Stimulated activated CD8-positive, alpha-beta memory T cell treated with anti-CD3 and anti-CD28 coated beads, Interleukin-7, amount 100 ng/mL, for 4 hours (primary cell): Measurements from ENCODE around the gene GPR68.
"Not testable (repeated sequence)": the region's sequence is repeated elsewhere in the genome, so short reads cannot be mapped to it uniquely, and the experiment has no call there.

Source experiments
- DNase-seq, 2 donors: peaks; one replicate each; pipeline ENCODE4 v3.0.0-alpha.2; 2020; ENCODE audit warnings: low read depth in 2 of 2

Gene GPR68

DNA sequence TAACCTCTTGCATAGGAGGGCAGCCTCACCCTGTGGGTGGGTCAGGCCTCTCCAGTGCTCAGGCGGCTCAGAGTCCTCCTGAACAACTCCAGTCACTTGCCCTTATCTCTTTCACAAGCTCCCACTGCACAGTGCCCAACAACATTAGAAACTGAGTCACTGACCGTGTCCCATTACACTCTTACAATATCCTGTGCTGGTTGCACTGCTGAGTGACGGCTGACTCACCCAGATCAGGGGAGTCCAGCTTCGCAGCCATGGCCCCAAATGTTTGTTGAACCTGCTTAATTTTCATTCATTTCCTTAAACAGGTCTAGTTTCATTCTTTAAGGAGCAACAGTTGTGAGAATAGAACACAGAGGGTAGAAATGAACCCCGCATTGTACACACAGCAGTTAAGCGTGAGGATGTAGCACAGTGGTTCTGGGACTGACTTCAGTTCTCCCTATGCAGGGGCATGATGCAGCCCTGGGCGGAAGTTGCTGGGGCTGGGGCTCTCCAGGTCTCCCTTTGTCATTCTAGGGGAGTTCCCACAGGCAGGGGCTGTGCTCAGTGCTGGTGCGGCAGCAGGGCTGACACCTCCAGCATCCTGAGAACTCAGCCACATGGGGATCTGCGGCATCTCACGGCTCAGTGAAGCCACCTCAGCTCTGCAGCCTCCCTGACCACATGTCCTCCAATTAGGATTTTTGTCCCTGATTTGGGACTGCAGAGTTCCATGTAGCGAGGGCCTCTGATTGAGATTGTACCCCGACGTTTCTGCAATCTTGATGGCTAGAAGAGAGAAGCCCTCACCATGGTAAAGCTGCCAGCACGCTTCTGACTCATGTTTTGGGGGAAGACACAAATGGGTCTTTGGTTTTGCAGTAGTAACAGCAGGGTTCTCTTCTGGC is 16.1 kb downstream of the GPR68 start:
- DNase-seq: peak; percentile 79 to 80

DNA sequence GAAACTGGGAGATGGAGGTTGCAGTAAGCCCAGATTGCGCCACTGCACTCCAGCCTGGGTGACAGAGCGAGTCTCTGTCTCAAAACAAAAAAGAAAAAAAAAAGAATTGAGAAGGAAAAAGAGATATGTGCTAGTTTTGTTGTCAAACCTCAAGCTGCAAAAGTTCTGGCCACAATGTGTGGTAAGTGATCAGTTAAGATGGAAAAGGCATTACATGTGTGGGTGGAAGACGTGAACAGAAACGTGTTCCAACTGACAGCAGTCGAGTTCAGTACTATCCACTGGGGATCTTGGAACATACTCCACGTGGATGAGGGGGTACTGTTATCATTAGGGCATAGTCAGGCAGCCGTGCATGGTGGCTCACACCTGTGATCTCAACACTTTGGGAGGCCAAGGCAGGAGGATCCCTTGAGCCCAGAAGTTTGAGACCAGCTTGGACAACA is 17.3 kb downstream of the GPR68 start:
- DNase-seq: no peak

DNA sequence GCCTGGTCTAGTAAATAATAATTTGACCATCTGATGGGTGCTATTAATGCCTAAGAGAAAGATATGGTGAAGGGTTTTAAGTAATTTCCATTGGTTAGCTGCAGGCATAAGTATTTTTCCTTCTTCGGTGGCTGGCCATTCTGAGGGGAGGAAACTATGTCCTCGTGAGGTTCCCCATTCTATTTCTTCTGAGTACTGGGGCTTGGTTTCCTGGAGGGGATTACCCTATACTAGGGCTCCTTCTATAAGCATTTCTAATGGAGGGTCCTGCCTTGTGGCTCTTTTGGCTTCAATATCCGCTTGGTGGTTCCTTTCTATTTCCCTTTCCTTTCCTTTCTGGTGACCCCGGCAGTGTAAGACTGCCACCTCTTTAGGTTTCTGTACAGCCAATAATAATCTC is 18.1 kb downstream of the GPR68 start:
- DNase-seq: not testable (repeated sequence)

DNA sequence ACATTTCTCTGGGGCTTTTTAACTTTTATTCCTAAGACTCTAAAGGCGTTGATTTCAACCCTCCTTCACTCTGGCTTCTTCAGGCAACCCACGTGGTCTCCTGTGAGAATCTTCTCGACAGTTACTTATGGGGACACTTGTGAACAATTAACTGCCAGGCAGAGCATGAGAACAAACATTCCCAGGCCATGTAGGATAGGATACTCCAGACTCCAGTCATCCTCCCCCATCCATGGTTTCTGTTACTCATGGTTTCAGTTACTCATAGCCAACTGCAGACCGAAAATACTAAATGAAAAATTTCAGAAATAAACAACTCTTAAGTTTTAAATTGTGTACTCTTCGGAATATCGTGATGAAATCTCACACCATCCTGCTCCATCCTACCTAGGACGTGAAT is 19.5 kb downstream of the GPR68 start:
- DNase-seq: no peak

DNA sequence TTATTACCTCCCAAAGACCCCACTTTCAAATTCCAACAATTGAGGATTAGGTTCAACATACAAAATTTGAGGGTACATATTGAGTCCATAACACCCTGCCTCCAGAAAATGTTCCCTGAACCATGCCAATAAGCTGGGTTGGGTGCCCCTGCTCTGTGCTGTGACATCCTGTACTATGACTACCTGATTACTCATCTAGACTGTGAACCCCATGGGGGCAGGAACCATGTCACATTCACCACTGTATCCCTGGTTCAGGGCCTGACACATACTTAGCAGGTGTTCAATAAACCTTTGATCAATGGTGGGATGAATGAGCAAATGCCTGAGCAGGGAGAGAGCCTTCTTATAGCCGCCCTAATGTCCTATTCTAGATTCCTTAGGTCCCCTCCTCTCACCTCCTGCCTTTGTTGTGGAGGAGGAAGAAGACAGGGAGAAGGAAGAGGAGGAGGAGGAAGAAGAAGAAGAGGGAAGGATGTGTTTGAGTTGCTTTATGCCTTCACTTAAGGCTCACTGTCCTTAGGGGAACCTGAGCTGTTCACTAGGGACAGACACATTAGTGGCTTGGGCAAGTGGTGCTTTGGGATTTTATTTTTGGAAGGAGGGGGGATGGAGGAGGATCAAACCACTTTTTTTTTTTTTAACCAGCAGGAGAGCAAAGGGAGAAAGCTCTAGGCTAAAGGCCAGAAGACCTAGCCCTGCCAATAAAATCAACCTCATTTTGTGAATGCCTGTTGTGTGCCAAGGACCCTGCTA is 21.3 kb downstream of the GPR68 start:
- DNase-seq: no peak

DNA sequence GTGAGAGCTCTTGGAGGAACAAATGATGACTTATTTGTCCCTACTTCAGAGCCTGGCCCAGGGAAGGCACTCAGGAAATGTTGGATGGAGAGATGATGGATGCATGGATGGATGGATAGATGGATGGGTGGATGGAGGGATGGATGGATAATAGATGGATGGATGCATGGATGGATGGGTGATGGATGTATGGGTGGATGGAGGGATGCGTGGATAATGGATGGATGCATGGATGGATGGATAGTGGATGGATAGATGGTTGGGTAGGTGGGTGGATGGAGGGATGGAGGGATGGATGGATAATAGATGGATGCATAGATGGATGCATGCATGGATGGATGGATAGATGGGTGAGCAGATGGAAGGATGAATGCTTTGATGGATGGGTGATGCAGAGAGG is 23.2 kb downstream of the GPR68 start:
- DNase-seq: no peak

DNA sequence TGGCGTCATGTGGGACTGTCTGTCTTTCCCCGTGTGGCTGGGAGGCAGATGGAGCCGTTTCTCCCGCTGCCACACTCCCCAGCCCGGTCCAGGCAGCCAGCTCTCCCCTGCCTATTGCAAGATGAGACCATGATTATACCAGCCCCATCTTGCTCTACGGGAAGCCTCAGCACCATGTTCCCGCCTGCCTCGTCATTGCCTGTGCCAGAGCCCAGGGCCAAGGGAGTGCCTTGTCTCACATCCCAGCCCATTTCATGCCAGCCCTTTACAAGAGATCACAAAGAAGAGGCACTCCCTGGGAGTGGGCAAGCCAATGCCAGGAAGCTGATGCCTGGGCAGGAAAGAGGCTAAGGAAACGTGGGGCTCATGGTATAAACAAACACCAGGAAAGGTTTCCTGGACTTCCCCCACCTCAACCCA is 23.9 kb downstream of the GPR68 start:
- no peak for DNase-seq

DNA sequence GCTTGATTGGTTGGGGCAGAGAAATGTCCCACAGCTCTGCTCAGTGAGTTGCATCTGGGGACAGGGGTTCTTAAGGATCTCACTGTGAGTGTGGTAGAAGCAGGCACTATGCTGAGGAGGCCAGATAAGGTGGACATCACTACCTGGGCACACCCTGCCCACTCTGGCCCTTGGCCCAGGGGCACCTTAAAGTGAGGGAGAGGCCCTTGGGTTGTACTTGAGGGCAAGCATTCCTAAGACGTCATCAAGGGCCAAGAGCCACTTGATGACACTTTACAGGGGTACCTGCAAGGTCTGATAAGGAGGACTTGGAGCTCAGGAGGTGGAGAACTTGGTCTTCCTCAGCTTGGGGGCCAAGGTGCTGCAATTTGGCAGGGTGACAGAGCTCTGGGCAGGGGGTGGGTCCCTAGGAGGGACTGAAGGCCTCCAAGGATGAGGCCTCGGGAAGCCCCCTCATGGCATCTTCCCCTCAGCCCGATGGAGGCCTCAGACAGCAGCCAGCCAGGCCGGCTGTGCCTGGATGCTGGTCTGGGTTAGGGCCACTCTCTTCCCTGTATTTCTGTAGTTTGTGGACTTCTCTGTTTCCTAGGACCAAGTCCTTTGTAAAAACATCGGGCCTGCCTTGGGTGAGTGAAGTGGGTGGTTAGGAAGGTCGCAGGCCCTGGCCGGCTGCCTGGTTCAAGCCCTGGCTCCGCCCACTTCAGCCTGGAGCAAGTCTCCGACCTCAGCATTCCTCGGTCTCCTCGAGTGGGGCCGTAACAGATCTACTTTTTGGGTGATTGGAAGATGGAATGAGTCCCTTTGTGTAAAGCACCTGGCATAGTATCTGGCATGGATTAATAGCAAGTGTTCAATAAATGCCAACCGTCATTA is 24.8 kb downstream of the GPR68 start:
- no peak for DNase-seq

DNA sequence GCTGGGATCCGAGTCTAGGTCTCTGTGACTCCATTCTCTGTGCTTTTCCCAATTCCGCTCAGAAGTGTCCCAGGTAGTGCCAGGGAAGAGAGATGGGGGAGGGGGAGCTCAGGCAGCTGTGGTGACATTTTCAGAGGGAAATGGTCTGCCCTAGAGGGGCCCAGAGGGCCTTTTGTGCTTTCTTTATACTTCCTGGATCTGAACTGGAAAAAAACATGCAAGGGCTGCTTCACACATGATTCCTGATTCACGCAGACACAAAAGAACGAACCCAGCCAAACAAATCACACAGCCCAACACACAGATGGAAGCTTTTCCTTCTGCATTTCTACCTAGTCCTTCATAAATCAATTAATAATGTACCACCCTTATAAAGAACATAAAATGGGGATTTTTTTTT is 26.5 kb downstream of the GPR68 start:
- no peak for DNase-seq

DNA sequence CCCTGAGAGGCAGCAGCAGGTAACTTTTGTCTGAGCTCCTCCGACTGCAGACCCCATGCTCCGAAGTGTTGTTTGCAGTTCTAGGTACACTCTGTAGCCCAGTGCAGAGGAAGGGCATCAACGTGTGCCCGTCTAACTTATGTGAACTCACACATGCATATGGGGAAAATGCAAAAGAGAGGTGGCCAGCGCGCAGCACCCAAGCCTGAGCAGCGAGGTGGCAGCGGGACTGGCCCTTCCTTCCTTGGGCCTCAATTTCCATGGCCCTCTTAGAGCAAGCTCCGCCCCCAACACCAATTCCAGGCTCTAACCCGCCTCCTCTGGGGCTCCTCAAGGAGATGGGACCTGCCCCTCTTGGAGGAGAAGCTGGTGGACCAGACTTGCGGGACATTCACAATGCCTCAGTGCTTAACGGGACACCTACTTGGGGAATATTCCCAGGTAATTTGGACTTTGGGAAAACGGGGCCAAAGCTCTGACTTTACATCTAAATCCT is 27.7 kb downstream of the GPR68 start:
- DNase-seq: no peak

DNA sequence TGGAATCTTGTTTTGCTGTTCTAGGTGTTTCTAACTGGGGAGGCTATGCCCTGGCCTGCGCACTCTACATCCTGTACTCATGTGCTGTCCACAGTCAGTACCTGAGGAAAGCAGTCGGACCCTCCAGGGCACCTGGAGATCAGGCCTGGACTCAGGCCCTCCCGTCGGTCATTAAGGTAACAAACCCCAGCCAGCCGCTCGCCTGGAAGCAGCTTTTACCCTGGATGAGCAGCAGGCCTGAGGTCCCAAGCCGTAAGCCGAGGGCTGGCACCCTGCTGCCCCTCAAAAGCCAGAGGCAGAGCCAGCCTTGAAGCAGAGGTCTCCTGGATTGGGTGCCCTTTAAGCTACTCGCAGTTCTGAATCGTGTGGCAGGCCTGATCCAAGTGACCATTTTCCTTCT is 29.1 kb downstream of the GPR68 start:
- DNase-seq: no peak

DNA sequence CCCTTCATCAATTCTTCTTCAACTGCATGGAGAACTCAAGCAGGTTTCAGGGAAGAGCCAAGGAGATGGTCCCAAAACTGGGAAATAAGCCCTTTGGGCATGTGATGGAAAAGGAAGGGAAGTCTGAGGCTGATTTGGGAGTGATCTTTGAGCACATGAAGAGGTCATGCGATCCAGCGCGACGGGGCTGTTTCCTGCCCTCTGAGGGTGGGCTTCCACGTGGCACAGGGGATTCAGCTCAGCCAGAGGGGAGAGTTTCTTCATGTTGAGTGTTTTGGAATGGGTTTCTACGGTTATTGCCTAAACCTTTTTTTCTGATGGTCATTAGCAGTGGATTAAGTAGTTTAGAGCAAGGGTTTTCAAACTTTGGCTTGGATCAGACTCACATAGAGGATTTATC is 30.2 kb downstream of the GPR68 start:
- DNase-seq: no peak

DNA sequence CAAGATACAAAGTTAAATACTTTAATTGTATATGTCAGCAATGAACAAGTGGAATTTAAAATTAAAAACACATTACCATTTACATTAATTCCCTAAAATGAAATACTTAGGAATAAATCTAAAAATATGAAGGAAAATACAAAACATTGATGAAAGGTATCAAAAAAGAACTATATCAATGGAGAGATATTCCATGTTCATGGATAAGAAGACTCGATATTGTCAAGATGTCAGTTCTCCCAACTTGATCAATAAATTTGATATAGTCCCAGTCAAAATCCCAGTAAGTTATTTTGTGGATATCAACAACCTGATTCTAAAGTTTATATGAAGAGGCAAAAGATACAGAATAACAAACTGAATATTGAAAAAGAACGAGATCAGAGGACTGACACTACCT is 33.5 kb downstream of the GPR68 start:
- no peak for DNase-seq

DNA sequence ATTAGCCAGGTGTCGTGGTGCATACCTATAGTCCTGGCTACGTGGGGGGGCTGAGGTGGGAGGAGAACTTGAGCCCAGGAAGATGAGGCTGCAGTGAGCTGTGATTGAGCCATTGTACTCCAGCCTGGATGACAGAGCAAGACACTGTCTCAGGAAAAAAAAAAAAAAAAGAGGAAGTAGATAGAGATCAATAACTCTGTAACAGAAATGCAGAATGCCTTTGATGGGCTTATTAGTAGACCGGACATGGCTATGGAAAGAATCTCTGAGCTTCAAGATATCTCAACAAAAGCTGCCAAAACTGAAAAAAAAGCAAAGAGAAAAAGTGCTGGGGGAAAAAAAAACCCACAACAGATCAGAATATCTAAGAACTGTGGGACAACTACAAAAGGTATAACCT is 37.5 kb downstream of the GPR68 start:
- no peak for DNase-seq

DNA sequence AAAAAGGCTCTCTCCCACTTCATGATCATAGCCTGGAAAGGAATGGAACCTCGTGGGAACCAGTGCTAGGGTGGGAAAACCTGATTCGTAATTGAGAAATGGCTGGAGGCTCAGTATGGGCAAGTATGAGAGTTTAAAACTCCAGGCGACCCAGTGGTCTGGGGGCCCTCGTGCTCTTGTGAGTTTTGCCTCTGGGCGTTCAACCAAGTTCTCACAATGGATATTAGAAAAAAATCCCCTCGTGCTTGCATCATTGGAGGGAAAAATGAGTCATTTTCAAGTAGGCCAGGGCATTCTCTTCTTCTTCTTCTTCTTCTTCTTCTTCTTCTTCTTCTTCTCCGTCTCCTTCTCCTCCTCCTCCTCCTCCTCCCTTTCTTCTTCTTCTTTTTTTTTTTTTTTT is 39.0 kb downstream of the GPR68 start:
- no peak for DNase-seq

DNA sequence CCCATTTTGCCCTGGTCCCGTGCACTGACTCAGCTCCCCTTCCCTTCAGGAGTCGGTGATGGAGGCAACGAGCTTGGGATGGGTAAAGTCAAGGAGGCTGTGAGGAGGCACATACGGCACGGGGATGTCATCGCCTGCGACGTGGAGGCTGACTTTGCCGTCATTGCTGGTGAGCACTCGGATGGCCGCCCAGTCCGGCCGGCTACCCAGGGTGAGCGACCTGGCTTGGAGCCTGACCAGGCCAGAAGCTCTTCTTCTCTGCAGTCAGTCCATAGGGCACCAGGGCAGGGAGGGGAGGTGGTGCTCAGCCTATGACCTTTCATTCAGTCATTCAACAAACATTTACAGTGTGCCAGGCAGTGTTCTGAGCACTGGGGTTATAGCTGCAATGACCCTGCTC is 39.8 kb downstream of the GPR68 start:
- no peak for DNase-seq

DNA sequence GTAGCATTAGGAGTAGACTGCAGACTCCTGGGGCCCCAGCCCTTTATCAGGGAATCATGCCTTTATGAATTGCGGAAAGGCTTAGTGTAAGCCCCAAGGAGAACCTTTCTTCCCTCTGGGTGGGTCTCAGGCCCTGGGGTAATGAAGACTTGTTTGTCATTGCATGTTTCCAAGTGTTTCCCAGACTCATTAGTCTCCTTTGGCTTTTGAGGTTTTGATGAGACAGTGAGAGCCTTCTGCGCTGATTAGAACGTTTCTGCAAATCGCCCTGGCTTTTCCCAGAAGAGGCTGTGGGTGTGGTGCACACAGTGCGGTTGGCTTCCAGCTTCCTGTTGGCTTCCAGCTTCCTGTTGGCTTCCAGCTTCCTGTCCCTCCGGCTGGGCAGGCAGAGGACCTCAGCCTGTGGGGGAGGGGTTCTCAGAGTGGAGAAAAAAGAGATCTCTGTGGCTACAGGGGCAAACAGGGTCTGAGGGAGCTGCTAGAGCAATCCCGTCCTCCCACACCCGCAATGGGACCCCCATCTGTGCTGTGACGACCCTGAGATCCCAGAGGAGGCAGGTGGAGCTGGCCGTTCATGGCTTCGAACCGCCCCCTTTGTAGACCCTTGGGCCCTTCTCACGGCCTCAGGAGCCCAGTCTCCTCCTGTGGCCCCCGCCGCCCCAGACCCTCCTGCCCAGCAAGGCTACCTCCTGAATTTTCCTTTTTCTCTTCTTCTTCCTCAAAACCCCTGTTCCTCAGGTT is 42.1 kb downstream of the GPR68 start:
- no peak for DNase-seq

DNA sequence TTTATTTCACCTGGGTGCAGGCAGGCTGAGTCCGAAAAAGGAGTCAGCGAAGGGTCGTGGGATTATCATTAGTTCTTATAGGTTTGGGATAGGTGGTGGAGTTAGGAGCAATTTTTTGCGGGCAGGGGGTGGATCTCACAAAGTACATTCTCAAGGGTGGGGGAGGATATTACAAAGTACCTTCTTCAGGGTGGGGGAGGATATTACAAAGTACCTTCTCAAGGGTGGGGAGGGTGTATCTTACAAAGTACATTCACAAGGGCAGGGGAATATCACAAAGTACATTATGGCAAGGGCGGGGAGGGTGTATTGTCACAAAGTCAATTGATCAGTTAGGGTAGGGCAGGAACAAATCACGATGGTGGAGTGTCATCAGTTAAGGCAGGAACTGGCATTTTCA is 43.7 kb downstream of the GPR68 start:
- not testable (repeated sequence) for DNase-seq

DNA sequence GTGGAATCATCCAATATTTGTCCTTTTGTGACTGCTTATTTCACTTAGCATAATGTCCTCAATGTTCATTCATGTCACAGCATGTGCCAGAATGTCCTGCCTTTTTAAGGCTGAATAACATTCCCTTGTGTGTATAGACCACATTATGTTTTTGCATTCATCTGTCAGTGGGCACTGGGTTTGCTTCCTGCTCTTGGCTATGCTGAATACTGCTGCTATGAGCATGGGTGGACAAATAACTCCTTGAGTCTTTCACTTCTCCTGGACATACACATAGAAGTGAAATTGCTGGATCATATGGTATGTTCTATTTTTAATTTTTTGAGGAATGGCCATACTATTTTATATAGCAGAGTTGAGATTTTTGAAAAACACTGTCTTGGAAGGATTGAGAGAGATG is 46.9 kb downstream of the GPR68 start:
- no peak for DNase-seq

DNA sequence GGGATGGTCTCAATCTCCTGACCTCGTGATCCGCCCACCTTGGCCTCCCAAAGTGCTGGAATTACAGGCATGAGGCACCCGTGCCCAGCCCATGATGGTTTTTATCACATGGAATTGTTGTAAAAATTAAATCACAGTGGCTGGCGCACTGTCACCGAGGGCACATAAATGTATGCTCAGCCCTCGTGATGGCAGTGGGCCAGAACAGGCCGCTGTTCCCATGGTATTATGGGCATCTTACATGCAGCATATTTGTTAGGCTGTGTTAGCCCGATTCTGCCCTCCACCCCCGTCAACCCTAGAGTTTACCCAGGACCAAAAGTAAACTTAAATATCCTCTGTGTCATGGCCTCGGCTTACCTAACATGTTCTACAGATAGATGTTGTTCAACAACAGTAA is 48.6 kb downstream of the GPR68 start:
- no peak for DNase-seq

DNA sequence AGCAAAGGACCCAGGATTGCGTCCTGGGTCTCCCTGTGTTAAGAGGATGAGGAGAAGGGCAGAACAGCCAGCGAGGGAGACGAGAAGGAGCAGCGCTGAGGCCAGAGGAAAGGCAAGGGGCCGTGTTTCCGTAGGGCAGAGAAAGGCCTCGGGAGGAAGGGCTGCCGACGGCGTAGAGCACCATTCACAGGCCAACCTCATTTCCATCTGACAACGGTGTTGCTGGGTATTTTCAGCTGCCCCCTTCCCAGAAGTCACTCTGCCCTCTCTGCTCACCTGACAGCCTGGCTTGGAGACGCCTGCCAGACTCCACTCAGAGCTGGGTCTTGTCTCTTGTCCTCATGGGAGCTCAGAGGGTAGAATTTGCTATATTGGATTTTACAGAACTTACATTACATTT is 51.4 kb downstream of the GPR68 start:
- no peak for DNase-seq
